Measurements from ENCODE around the gene KLHL20.
"Not testable (repeated sequence)": the region's sequence is repeated elsewhere in the genome, so short reads cannot be mapped to it uniquely, and the experiment has no call there.

DNA sequence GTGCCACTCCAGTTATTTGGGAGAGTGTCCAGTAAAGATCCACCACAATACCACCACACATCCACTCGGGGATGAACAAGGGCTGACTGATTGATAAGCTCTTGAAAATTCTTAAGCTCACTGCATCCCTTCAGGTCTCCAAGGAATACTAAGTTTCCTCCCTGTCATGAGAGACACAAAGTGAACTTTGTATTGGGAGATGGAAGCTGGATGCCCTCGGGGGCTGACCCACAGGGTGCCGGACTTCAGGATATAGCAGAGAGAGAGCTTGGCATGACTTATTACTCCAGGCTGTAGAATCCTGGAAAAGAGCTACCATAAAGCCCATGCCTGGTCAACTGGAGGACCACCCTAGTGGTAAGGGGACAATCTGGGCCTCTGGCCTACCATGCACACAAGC lies 29.7 kb upstream of the KLHL20 start:
- TF ChIP-seq, protein P1, sequence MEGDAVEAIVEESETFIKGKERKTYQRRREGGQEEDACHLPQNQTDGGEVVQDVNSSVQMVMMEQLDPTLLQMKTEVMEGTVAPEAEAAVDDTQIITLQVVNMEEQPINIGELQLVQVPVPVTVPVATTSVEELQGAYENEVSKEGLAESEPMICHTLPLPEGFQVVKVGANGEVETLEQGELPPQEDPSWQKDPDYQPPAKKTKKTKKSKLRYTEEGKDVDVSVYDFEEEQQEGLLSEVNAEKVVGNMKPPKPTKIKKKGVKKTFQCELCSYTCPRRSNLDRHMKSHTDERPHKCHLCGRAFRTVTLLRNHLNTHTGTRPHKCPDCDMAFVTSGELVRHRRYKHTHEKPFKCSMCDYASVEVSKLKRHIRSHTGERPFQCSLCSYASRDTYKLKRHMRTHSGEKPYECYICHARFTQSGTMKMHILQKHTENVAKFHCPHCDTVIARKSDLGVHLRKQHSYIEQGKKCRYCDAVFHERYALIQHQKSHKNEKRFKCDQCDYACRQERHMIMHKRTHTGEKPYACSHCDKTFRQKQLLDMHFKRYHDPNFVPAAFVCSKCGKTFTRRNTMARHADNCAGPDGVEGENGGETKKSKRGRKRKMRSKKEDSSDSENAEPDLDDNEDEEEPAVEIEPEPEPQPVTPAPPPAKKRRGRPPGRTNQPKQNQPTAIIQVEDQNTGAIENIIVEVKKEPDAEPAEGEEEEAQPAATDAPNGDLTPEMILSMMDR (IDR thresholded peaks at IDR 0.05; ENCODE audit: poor library complexity, severe bottlenecking), result not testable (repeated sequence)
- TF ChIP-seq EP300 (conservative IDR thresholded peaks at IDR 0.05; ENCODE audit: poor library complexity, severe bottlenecking), result not testable (repeated sequence)

Measured in neural cell (in vitro differentiated cells).